GM12801 (cell line): Measurements from ENCODE around the gene MREG.

Source experiments
- CTCF ChIP-seq: IDR thresholded peaks from one replicate; pipeline ENCODE4 v1.5.1; 2011; ENCODE audit warnings: control low read depth; ENCODE audit not compliant: insufficient read length; ENCODE audit errors: extremely low read depth

MREG gene

GRCh38 chr2:216033403-216033802 lies 20.1 kb upstream of the MREG start:
- no peak for TF ChIP-seq CTCF

GRCh38 chr2:216031960-216032689 lies 18.8 kb upstream of the MREG start:
- TF ChIP-seq CTCF, result no peak

GRCh38 chr2:216030216-216030615 lies 16.9 kb upstream of the MREG start:
- no peak for TF ChIP-seq CTCF

- no peak for TF ChIP-seq CTCF
Measured at GRCh38 chr2:216029416-216030129, 16.2 kb upstream of the MREG start.

- no peak for TF ChIP-seq CTCF
Measured at GRCh38 chr2:216024779-216025336, 11.5 kb upstream of the MREG start.

- TF ChIP-seq CTCF, result no peak
Measured at GRCh38 chr2:216023055-216023648, 9.8 kb upstream of the MREG start.
